B cell (primary cell): ENCODE measurements around the gene UBE2J2. TPM values are rescaled to one million over a fixed set of nuclear protein-coding genes. Genes with fewer than 3 reads are reported as not detected.

Source experiments
- ATAC-seq: fragments of 200-7000 bp; cut with Tn5 transposase; one replicate; pipeline ENCODE4 v1.10.0; 2021; ENCODE audit warnings: low read depth, mild to moderate bottlenecking, moderate number of reproducible peaks, moderate library complexity
- CTCF ChIA-PET: fragments of 350-600 bp; sonication (Branson Sonifier 250); formaldehyde crosslinking; loops from one replicate; lab custom pipeline; 2021; ENCODE audit warnings: antibody characterized with exemption, inconsistent platforms; lab: Charles Lee
- POLR2A ChIA-PET: fragments of 350-600 bp; sonication (Branson Sonifier 250); formaldehyde crosslinking; loops from one replicate; lab custom pipeline; 2021; ENCODE audit warnings: antibody characterized with exemption; lab: Charles Lee
- DNase-seq: peaks from one replicate; pipeline ENCODE4 v3.0.0; 2013
- H2AFZ ChIP-seq: 2 replicates; pipeline ENCODE4 v1.6.1; 2012; ENCODE audit warnings: mild to moderate bottlenecking, low read depth, low read length; ENCODE audit not compliant: insufficient read depth, poor library complexity, severe bottlenecking
- H3K27ac ChIP-seq, 2 donors: 1 replicate in 1 of 2; 2 replicates in 1 of 2; pipeline ENCODE4 v1.5.1; 2012 to 2013; ENCODE audit warnings: low read length in 2 of 2, mild to moderate bottlenecking in 2 of 2, moderate library complexity in 1 of 2
- H3K27me3 ChIP-seq, 4 experiments: fragments of 200-600 bp in 1 of 4; sonication (generic) in 1 of 4; replicated peaks in 1 of 4; 1 replicate in 2 of 4; 2 replicates in 2 of 4; pipeline versions ENCODE4 v1.6.1 to v1.7.0; 2013 to 2016; ENCODE audit warnings: low read length in 3 of 4, mild to moderate bottlenecking in 2 of 4, mixed read lengths in 1 of 4, moderate library complexity in 1 of 4; ENCODE audit not compliant: insufficient read depth in 4 of 4, control insufficient read depth in 3 of 4; ENCODE audit errors: control extremely low read depth in 1 of 4
- H3K36me3 ChIP-seq, 2 experiments: replicated peaks in 1 of 2; 1 replicate in 1 of 2; 2 replicates in 1 of 2; pipeline versions ENCODE4 v1.6.1 to v1.7.1; 2013; ENCODE audit warnings: low read length in 1 of 2; ENCODE audit not compliant: insufficient read depth in 2 of 2, control insufficient read depth in 1 of 2; ENCODE audit errors: control extremely low read depth in 1 of 2, extremely low read depth in 1 of 2
- H3K4me1 ChIP-seq, 2 donors: fragments of 200-600 bp in 1 of 2; sonication (generic) in 1 of 2; 1 replicate in 1 of 2; 2 replicates in 1 of 2; pipeline versions ENCODE4 v1.5.1 to v1.6.1; 2013 to 2017; ENCODE audit warnings: low read length in 2 of 2; ENCODE audit not compliant: control insufficient read depth in 2 of 2, insufficient read depth in 2 of 2
- H3K4me2 ChIP-seq: replicated peaks from 2 replicates; pipeline ENCODE3; 2012; ENCODE audit warnings: mild to moderate bottlenecking, low read depth, low read length; ENCODE audit not compliant: poor library complexity, severe bottlenecking
- H3K4me3 ChIP-seq, 5 experiments: fragments of 200-600 bp in 1 of 5; sonication (generic) in 1 of 5; 1 replicate in 3 of 5; 2 replicates in 2 of 5; pipeline versions ENCODE4 v1.5.1 to v1.7.0; 2011 to 2016; ENCODE audit warnings: low read length in 4 of 5, mild to moderate bottlenecking in 4 of 5, low read depth in 2 of 5, control low read depth in 1 of 5, moderate library complexity in 1 of 5; ENCODE audit not compliant: insufficient read depth in 1 of 5; ENCODE audit errors: control extremely low read depth in 1 of 5, extremely low read depth in 1 of 5
- H3K79me2 ChIP-seq: fragments of 200-600 bp; sonication (generic); one replicate; pipeline ENCODE4 v1.6.0; 2016; ENCODE audit warnings: low read length; ENCODE audit not compliant: control insufficient read depth, insufficient read depth
- H3K9ac ChIP-seq: fragments of 200-600 bp; sonication (generic); 2 replicates; pipeline ENCODE4 v1.6.1; 2017; ENCODE audit warnings: mild to moderate bottlenecking, low read length, moderate library complexity
- H3K9me3 ChIP-seq, 3 donors: one replicate each; pipeline versions ENCODE4 v1.6.1 to v1.7.1; 2013; ENCODE audit warnings: low read length in 2 of 3; ENCODE audit not compliant: control insufficient read depth in 2 of 3, insufficient read depth in 1 of 3; ENCODE audit errors: control extremely low read depth in 1 of 3
- H4K20me1 ChIP-seq: 2 replicates; pipeline ENCODE4 v1.6.0; 2012; ENCODE audit warnings: mild to moderate bottlenecking, low read length; ENCODE audit not compliant: insufficient read depth, control insufficient read depth, poor library complexity, severe bottlenecking
- H3K27ac Mint-ChIP-seq: one replicate; pipeline ENCODE4 v1.8.0; 2021; ENCODE audit warnings: mixed read lengths
- H3K27me3 Mint-ChIP-seq: one replicate; pipeline ENCODE4 v1.8.0; 2021; ENCODE audit warnings: mixed read lengths
- H3K4me1 Mint-ChIP-seq: one replicate; pipeline ENCODE4 v1.8.0; 2021; ENCODE audit warnings: mixed read lengths
- H3K4me3 Mint-ChIP-seq: one replicate; pipeline ENCODE4 v1.8.0; 2021; ENCODE audit warnings: mixed read lengths
- H3K9me3 Mint-ChIP-seq: one replicate; pipeline ENCODE4 v1.8.0; 2022; ENCODE audit warnings: mixed read lengths; ENCODE audit not compliant: insufficient read depth
- CTCF ChIP-seq: fragments of 200-600 bp; IDR thresholded peaks from one replicate; pipeline ENCODE4 v1.8.0; 2022; ENCODE audit warnings: antibody characterized with exemption, mild to moderate bottlenecking
- EZH2 ChIP-seq: IDR thresholded peaks from 2 replicates; pipeline ENCODE4 v1.6.1; 2012; ENCODE audit warnings: borderline replicate concordance, low read depth, mild to moderate bottlenecking, moderate library complexity, low read length; ENCODE audit not compliant: insufficient read depth, poor library complexity, severe bottlenecking
- WGBS: methylation state at CpG from one replicate; pipeline ENCODE4 v1.1.5; 2013; ENCODE audit warnings: missing lambda C conversion rate; ENCODE audit not compliant: insufficient coverage; 5-methylcytosine and 5-hydroxymethylcytosine counted together
- intact Hi-C: fragments of 100-400 bp; cut with micrococcal nuclease; formaldehyde crosslinking; loops from one replicate; pipeline ENCODE4 v1.10.0; 2022
- polyA plus RNA-seq: library from polyadenylated mRNA; depleted of rRNA; stranded (reverse); fragments of >200 nt; gene quantifications from 2 replicates; pipeline ENCODE4 v1.2.3, GENCODE V29; 2012
- total RNA-seq, 2 donors: library from RNA; stranded (reverse); fragments of 120-200 nt in 1 of 2; gene quantifications; 1 replicate in 1 of 2; 2 replicates in 1 of 2; pipeline versions ENCODE4 v1.2.3 to v1.2.4, GENCODE V29; 2013 to 2022

The UBE2J2 gene
- total and polyA plus RNA-seq, 2 donors (not counting 1 experiment from before 2014, with no cell fraction given) = 40.1 to 115 TPM

GRCh38 chr1:1230656-1231399 lies 42.8 kb downstream of the UBE2J2 start:
- DNase-seq (no peak), ATAC-seq (no peak)
- peak overlapping the region; percentile 81 for H3K27ac Mint-ChIP-seq
- Histone ChIP-seq H3K9me3 (no peaks in the 10 kb centered on the region), H3K9ac (peak overlapping the region; percentile 96), H3K4me3 (peak overlapping the region; percentile 86 to 98 (median 90)), H3K36me3 (peaks cover 0 to 33% of the 10 kb centered on the region in 2 experiments), H3K27me3 (no peaks in the 10 kb centered on the region), H3K27ac (peak overlapping the region; percentile 29 to 91), H3K4me2 (peak overlapping the region; percentile 92), H4K20me1 (peaks cover 76% of the 10 kb centered on the region), H2AFZ (peak overlapping the region; percentile 86), H3K4me1 (peaks cover 25 to 30% of the 10 kb centered on the region in 2 donors), H3K79me2 (peaks cover 81% of the 10 kb centered on the region)
- ChIA-PET POLR2A (interaction anchor here (0.7 to 0.9 kb wide), 2 partner anchors 93 to 108 kb away, joined by 3 read pairs; no protein-coding TSS in a partner anchor), CTCF (interaction anchor here (0.6 to 2.3 kb wide), 6 partner anchors 20 to 554 kb away, joined by 3 to 18 read pairs (median 4); no protein-coding TSS in a partner anchor)
- 7% methylated on average over 15 of the region's 24 CpGs for WGBS
- H3K4me1 Mint-ChIP-seq = peaks cover 33% of the 10 kb centered on the region
- H3K9me3 Mint-ChIP-seq = no peaks in the 10 kb centered on the region
- intact Hi-C loops = loop anchor here (5.0 to 10.0 kb wide), 2 partner anchors 76 to 196 kb away; partner anchors contain the start of genes ACAP3 and PUSL1
- no peak for TF ChIP-seq EZH2
- TF ChIP-seq CTCF = no peak
- H3K27me3 Mint-ChIP-seq = no peaks in the 10 kb centered on the region
- peak overlapping the region; percentile 93 for H3K4me3 Mint-ChIP-seq

GRCh38 chr1:1229770-1230169 lies 43.9 kb downstream of the UBE2J2 start:
- H3K9me3 ChIP-seq = no peaks in the 10 kb centered on the region
- peaks cover 92% of the 10 kb centered on the region for H3K79me2 ChIP-seq
- no peak overlapping the region for H3K27ac Mint-ChIP-seq
- H3K27me3 ChIP-seq = no peaks in the 10 kb centered on the region
- intact Hi-C loops = loop anchor here (5.0 to 10.0 kb wide), 2 partner anchors 78 to 195 kb away; partner anchors contain the start of genes ACAP3 and PUSL1
- TF ChIP-seq EZH2 (no peak), CTCF (no peak)
- ATAC-seq (no peak), DNase-seq (no peak)
- peak overlapping the region; percentile 92 for H3K4me2 ChIP-seq
- H3K4me3 ChIP-seq = no peak overlapping the region
- H4K20me1 ChIP-seq = peaks cover 87% of the 10 kb centered on the region
- peaks cover 0 to 41% of the 10 kb centered on the region in 2 experiments for H3K36me3 ChIP-seq
- peak overlapping the region; percentile 59 for H3K4me3 Mint-ChIP-seq
- H3K27ac ChIP-seq = no peak overlapping the region
- H3K9me3 Mint-ChIP-seq = no peaks in the 10 kb centered on the region
- WGBS = 92% methylated on average over 19 of the region's 19 CpGs
- POLR2A ChIA-PET = interaction anchor here (0.6 kb wide), 1 partner anchor 93 kb away, joined by 3 read pairs; no protein-coding TSS in a partner anchor
- CTCF ChIA-PET = no interaction called here
- no peak overlapping the region for H2AFZ ChIP-seq
- no peak overlapping the region for H3K9ac ChIP-seq
- no peaks in the 10 kb centered on the region for H3K27me3 Mint-ChIP-seq
- peaks cover 25 to 30% of the 10 kb centered on the region in 2 donors for H3K4me1 ChIP-seq
- H3K4me1 Mint-ChIP-seq = peaks cover 36% of the 10 kb centered on the region
